ENCODE data around the gene ERP27.

The ERP27 gene

DNA sequence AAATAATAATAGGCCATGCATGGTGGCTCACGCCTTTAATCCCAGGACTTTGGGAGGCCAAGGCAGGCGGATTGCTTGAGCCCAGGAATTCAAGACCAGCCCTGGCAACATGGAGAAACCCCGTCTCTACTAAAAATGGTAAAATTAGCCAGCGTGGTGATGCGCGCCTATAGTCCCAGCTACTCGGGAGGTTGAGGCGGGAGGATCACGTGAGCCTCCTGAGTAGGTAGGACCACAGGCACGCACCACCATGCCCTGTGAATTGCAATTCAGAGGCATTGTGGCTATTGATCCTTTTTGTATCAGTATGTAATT, 20.7 kb upstream of the ERP27 start:
- no peak for DNase-seq

DNA sequence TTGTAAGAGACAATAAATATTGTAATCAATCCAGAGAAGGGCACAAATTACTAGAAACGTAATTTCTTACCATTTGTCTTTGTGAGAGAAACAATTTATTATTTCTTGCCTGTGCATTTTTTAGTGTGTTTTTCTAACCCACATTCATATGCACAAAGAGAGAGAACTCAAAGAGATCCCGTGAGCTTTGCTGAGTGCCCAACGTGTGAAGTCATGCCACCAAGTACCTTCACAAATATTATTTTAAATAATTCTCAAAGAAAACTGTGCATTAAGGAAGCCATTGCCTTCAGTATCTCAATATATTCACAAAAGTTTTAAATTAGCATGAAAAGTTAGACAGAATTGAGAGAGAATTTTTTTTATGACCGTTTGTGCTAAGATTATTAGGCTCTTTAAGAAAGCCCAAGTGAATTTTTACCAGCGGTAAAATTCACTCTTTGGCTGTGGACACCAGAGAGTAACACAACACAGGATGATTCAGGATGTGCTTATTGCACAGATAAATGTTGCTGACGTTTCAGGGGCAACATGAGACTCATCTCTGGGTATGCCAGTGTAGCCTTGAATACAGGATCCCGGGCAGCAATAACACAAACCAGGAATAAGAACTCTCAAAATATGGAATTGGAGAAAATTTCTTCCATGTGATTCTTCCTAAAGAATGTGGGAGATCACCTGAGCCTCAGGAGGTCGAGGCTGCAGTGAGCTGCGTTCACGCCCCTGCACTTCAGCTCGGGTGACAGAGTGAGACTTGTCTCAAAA, 20.2 kb upstream of the ERP27 start:
- DNase-seq, result no peak

DNA sequence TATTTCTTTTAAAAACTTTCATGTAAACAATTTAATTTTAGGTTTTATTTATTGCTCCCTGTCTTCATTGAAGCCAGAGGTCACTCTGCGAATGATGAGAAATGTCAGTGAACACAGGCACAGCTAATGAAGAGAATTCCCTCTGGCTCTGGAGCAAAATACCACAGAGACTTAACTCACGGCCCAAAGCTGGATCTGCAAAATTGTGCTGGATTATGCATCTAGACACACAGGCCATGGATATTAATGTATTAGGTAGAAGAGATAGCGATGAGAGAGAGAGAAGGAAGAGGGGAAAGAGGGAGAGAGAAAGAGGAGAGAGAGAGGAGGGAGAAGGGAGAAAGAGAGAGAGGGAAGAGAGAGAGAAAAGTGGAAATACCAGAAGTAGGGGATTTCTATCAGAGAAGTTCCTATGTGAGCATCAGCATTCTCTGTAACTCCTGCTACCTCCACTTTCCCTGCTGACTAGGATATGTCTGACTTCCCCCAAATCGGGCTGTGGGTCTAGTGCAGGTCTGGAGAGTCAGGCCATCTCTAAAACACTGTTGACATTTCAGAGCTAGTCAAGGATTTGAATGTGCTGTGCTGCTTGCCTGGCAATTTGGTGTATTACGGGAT, 19.3 kb upstream of the ERP27 start:
- no peak for DNase-seq

DNA sequence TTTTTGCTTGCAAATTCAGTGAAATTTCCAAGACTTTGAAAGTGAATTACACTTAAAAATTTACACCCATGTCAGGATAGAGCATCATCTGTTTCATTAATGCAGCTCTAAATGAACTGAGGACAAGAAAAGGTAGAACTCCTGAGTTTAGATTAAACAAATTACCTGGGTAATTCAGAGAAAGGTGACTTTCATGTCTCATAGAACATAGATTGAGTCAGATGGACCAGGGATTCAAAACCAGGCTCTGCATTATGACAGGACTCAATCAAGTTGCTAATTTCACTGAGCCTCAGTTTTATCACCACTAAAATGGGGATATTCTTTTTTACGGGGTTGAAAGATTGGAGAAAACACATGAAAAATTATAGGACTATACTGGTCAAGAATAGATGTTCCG, 18.6 kb upstream of the ERP27 start:
- no peak for DNase-seq

DNA sequence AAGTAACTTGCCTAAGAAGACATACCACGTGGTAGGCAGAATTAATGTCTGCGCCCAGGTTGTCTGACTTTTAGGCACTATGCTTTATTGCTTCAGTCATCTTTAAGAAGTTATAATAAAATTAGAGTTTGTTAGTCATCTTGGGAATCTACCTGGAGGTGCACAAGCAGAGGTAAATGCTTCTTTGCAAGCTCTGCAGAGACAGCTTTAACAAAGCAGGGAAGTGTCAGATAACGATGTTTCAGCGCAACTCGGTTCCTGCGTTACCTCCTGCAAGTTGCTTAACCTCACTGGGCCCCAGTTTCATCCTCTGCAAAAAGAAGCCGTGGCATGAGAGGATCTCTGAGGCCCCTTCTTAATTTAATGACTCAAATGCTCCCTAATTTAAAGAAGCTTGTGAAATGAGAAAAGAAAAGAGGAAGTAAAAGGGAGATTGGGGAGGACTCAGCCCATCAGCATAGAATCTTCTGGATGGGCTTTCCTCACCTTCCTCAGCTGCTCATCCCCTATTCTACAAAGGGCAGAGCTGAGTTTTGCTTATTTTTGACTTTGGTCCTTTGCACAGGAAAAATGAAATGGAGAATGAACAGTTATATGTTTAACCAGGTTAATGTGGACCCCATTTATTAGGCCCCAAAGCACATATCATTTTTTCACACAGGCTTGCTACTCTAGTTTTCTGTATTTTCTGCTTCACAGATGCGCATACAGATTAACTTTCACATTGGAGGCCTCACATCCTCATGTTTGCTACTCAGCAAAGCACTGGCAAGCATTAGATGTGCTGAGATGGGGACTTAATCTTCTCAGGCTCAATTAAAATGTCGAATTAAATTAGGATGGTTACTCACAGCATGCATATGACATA, 17.9 kb upstream of the ERP27 start:
- no peak for DNase-seq

DNA sequence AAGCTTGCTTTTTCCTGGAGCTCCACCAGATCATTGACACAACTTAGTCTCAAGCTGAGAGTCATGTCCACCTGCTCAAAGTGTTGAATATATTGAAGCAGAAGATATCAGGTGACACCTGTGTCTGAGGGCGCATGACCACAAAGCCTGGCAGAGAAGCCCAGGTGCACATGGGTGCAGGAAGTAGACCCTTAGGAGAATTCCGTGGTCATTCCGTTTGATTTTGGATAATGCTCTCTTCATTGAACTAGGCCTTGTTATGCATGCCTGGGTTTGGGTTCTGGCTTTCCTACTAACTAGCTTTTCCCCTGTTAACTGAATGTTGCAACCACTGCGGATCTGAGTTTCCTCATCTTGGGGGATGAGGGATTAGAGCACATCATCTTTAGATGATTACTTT, 15.9 kb upstream of the ERP27 start:
- DNase-seq, result no peak

DNA sequence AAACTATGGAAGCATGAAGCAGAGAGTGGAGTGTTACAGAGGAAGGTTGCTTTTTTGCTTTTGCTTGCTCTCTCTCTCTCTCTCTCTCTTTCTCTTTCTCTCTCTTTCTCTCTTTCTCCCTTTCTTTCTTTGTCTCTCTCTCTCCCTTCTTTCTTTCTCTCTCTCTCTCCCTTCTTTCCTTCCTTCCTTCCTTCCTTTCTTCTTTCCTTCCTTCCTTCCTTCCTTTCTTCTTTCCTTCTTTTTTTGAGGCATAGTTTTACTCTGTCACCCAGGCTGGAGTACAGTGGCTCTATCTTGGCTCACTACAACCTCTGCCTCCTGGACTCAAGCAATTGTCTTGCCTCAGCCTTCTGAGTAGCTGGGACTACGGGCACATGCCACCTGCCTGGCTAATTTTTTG, 15.4 kb upstream of the ERP27 start:
- no peak for DNase-seq

DNA sequence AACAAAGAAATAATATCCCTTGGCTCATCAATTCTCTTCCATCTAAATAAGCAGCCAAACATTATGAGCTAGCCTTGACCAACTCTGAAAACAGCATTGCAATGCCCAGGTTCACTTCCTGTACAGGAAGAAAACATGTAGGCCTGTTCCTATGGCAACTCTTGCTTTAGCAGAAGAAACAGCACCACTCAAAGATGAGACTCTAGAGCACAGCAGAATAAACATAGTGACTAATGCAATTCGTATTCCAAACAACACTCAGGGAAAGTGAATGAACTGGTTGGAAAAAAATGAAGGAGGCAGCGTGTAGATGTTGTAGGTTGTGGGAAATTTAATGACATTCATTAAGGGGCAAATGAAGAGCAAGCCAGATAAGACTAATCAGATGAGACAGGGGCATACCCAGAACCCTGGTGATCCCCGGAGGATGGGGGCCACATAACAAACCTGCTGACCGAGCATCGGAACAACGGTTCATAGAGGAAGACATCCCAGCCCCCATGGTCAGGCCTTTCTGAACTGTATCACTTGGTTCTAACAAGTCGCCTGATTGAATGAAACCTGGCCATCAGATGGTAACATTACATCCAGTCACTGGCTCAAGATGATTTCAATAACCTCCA, 14.1 kb upstream of the ERP27 start:
- DNase-seq, result no peak

DNA sequence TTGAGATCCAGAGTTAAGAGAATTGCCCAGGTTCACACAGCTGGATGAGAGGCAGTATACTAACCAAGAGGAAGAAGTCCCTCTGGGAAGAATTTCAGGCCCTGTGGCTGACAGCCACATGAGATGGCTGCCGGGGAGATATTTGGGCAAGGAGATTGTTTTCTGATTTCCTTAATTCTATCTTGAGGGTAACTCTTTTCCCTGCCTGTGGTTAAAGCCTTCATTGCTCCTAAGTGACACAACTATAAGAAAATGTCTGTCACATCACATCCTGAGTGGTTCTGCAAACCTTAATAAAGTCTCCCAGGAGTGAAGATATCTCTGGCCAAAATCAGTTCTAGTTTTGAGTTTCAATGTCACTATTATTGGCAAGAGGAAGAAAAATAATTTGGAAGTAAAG, 13.5 kb upstream of the ERP27 start:
- DNase-seq, result no peak

DNA sequence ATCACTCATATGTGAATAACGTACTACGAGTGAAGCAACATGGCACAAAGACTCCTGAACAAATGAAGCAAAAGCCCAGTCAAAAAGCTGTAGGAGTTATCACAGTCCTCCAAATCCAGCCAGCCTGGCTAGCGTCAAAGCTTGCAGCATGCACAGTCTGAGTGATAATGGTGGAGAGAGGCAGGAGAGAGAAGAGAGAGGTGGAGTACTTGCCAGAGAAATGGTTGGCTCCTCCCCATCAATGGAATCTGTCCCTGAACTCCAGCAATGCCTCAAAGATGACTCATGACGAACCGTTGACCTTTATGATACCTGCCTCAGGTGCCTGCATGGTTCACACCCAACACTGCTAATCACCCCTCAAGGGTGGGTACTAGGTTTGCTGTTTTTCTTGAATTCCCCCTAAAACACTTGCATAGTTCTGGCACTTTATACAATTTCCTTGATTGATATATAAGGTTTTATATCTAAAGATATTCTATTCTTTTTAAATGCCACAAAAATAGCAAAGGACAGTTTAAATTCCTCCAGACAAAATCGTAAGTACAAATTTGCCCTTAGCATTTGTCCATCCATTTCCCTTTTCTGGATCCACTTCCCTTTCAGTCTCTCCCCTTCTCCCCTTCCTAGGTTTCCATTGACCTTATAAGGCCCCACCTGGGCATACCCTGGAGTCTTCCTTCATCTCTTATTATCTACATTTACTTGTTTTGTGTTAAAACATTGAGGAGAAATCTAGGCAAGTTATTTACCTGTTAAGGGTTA, 12.8 kb upstream of the ERP27 start:
- no peak for DNase-seq

DNA sequence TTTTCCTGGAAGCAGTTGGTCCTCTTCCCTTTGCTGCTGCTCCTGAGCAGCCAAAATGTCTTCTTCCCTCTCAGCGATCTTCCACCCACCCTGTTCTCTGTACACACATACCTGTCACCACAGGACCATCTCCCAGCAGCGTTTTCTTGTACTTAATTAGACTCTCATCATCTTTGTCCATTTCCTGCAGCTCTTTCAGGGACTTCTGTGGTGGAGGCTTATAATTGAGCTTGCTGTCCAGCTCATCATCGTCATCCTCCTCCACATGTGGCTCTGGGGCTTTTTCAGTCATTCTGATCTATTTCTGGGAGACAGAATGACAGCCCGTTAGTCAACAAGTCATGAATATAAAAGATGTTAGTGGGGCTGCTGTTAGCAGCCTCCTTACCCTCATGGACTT, 12.1 kb upstream of the ERP27 start:
- no peak for DNase-seq

DNA sequence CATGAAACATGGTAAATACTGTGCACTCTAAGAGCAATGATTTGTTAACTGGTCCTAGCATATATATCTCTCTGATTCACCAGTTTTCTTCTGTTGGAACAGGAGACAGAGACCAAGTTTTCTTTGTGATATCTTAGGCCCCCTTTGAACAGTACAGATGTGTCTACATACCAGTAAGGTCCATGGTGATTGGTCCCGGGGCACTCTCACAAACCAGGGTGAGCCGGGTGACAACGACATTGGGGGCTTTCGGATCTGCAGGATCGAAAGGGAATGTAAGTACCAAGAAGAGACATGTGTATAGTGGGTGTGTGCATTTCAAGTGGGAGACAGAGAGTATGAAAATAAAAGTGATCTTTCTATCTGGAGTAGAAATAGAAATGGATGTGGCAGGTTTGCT, 11.3 kb upstream of the ERP27 start:
- no peak for DNase-seq

DNA sequence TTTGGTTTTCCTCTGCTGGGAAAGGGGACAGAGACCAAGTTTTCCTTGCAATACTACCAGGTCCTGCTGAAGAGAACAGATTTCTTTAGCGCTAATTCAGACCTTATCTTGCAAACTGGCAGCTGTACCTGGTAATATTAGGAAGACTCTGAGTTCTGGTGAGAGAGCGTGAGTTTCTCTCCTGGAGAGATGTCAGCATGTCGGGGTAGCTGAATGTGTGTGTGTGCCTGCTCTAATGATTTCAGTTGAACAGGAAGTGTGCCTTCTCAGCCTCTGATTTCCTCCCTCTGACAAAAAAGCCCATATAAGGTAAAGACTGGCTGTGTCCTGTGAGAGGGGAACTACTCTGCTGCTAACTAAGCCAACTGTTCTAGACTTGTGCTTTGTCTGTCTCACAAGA, 10.3 kb upstream of the ERP27 start:
- DNase-seq, result no peak

DNA sequence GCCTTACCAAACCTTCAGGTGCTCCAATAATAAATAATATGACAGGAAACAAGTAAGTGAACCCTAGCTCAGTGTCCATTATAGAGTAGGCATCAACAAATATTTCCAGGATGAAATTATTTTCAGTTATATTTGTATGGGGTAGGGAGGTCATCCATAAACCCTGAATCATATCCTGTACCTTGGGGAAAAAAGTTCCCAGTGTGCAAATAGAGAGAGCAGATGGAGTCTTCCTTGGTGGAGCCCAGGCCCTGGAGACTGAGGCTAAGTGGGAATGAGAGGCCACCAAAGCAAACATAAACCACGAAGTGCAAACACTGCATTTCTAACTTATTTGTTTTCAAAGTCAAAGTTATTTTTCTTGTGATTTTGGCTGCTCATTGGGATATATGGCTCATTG, 8.5 kb upstream of the ERP27 start:
- no peak for DNase-seq

DNA sequence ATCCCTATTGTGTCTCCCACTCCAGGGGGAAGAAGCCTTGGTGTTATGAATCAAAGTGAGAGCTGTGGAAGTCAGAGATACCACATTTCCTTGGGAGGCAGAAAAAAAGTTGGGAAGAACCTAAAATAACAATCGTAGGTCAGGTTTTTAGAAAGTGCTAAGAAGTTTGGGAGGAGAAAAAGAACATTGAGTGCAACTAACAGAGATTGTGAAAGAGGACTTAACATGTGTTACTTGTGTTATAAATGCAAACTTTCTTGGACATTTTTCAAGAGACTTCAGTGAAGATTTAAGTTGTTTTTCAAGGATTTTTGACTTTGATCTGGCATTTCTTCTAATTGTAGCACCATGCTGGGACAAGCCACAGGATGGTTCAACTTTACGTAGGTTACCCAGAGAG, 7.8 kb upstream of the ERP27 start:
- no peak for DNase-seq

DNA sequence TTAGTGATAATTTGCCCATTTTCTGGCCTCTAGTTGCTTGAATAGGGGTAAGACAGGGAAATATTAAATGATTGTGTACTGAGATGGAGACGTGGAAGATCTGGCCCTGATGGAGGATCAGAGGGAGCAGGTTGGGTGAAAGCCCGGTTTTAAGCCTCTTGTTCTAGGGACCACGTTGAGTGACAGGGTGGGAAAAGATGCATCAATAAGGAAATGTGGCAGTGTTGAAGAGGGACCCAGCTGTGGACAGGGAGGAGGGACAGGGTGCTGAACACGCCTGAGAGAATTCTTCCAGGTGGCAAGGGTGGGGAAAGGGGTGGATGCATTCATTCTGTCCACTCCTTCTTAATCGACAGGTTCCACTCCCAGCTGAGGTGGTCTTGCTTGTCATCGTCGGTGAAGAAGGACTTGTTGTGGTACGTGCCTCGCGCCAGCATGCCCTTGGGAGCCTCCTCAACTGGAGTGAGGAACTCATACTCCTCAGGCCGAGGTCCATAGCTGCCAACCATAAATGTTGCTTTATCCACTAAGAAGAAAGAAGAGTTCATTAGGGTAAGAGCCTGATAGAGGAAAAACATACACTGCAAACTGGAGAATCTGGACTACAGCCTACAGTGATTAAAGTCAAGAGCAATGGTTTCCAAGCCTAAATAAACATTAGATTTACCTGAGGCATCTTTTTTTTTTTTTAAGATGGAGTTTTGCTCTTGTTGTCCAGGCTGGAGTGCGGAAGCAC, 4.0 kb upstream of the ERP27 start:
- DNase-seq, result no peak

DNA sequence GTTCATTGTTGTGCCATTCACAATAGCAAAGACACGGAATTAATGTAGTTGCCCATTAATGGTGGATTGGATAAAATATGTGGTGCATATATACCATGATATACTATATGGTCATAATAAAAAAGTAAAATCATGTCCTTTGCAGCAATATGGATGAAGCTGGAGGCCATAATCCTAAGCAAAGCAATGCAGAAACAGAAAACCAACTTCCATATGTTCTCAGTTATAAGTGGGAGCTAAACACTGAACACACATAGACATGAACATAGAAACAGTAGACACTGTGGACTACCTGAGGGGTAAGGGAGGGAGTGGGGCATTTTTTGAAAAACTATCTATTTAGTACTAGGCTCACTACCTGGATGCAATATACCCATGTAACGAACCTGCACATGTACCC, 3.0 kb upstream of the ERP27 start:
- no peak for DNase-seq

DNA sequence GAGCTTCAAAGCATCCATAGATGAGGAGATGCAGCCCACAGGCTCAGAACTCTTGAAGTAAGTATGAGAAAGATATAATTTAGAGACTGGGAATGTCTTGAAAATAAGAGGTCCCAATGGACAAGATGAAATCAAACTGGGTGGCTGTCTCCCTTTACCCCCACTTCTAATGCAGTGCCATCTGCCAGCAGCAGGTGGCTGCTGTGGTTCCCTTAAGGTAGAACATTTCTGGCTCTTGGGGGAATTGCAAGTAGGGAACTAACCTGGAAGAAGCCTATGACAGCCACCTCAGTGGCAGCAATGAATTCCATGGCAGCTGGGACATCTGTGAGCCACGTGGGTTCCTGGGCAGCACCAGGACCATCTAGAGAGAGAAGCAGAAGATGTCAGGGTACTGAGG, 648 bp downstream of the ERP27 start:
- no peak for DNase-seq

DNA sequence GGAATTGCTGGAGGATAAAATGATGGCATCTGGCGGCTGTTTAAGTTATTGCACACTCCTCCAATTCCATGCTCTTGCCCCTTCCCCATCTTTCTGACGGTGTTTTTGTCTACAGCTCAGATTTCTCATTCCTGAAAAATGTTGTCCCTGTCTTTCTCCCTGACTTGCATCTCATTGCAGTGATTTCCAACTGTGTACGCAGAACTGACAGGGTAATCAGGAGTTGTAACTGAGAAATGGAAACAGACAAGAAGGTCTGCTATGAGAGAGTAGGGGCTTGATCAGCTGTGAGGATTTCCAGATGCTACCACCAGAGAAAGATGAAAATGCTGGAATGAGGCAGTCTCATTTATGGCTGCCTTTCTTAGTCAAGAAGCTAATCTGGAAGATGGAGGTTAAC, 1.3 kb downstream of the ERP27 start:
- DNase-seq, result no peak

DNA sequence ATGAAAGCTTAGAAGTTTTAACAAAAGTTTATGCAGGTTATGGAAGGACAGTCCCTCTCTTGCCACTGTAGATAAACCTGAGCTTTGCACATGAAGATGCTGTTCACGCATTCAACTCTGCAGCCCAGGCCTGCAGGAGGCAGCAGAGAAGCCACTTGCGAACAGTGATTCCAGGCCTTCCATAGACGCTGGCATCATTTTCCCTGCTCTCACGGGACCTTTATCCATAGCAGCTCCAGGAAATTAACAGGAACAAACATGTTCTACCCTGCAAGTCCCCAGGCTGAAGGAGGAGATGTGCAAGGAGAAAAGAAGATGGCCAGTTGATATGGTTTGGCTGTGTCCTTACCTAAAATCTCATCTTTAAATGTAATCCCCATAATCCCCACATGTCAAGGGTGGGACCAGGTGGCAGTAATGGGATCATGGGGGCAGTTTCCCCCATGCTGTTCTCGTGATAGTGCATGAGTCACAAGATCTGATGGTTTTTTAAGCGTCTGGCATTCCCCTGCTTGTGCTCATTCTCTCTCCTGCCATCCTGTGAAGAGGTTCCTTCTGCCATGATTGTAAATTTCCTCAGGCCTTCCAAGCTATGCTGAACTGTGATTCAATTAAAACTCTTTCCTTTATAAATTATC, 2.0 kb downstream of the ERP27 start:
- DNase-seq, result no peak

DNA sequence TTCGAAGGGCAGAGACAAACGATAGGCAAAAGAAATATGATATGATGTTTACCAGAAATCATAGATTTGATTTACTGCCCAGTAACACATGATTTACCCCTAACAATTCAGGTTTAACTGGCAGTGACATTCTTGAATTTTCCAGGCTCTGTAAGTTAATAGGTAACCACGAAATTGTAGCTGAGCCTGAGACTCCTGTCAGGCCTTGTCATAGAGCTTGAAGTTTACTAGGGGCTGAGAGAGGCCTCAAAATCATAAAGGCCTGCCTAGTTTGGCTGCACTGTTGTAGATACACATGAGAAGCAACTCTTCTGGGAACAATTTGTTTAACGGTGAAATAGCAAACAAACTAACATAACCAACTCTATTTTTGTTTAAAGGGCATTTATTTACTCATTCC, 3.3 kb downstream of the ERP27 start:
- DNase-seq, result no peak

DNA sequence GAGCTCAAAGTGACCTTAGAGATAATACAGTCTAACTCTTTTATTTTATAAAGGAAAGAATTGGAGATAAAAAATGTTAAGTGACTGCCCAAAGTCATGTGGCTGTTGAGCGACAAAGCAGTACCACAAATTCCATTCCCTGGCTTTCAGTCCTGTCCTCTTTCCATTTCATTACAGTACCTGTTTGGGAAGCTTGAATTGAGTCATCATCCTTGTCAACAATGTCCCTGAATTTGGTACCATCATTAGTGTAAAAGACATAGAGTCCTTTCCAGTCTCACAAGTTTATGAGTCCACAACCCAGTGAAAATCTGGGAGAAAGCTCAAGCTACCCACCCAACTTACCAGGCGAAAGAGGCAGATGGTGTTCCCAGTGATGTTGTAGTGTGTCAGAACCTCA, 3.8 kb downstream of the ERP27 start:
- DNase-seq, result no peak

All from SHP77 treated with DMSO at 0.1 percent for 48 hours (cell line).